Calu3 (cell line): Measurements from ENCODE around the gene TFAP2A. TPM values are rescaled to one million over a fixed set of nuclear protein-coding genes. Genes with fewer than 3 reads are reported as not detected.
A peak's percentile ranks its signal among the peaks of the same experiment; 100 is the strongest.

Experiments used
- BruUV-seq: library from RNA; stranded (reverse); fragments of 400-500 nt; replicated peaks from 2 replicates; lab custom pipeline; 2021; lab: Mats Ljungman, UMichigan
- CTCF ChIA-PET: fragments of 300-600 bp; sonication (Branson Sonifier 250); formaldehyde crosslinking; loops from one replicate; lab custom pipeline; 2022; ENCODE audit warnings: antibody characterized with exemption; lab: Charles Lee
- DNase-seq: peaks from one replicate; pipeline ENCODE4 v3.0.0; 2022
- H3K27ac Mint-ChIP-seq: one replicate; pipeline ENCODE4 v1.8.0; 2022; ENCODE audit warnings: mixed read lengths; ENCODE audit not compliant: unreplicated experiment
- H3K27me3 Mint-ChIP-seq: one replicate; pipeline ENCODE4 v1.8.0; 2022; ENCODE audit warnings: mixed read lengths; ENCODE audit not compliant: unreplicated experiment
- H3K36me3 Mint-ChIP-seq: one replicate; pipeline ENCODE4 v1.8.0; 2022; ENCODE audit warnings: mild to moderate bottlenecking, moderate library complexity, mixed read lengths; ENCODE audit not compliant: insufficient read depth, unreplicated experiment
- H3K4me1 Mint-ChIP-seq: one replicate; pipeline ENCODE4 v1.8.0; 2022; ENCODE audit warnings: mild to moderate bottlenecking, low read depth, mixed read lengths; ENCODE audit not compliant: unreplicated experiment
- H3K4me3 Mint-ChIP-seq: one replicate; pipeline ENCODE4 v1.8.0; 2022; ENCODE audit warnings: mild to moderate bottlenecking, low read depth, moderate library complexity, mixed read lengths; ENCODE audit not compliant: unreplicated experiment
- H3K9me3 Mint-ChIP-seq: one replicate; pipeline ENCODE4 v1.8.0; 2022; ENCODE audit warnings: low read depth, mixed read lengths; ENCODE audit not compliant: unreplicated experiment
- intact Hi-C: fragments of 100-400 bp; cut with micrococcal nuclease; formaldehyde crosslinking; loops from one replicate; pipeline ENCODE4 v1.10.0; 2022; ENCODE audit not compliant: unreplicated experiment
- total RNA-seq: library from RNA; stranded (reverse); gene quantifications from 2 replicates; pipeline ENCODE4 v1.2.3, GENCODE V29; 2022
- TF ChIP-seq, protein P1 (sequence below): fragments of 200-600 bp; IDR thresholded peaks from one replicate; pipeline ENCODE4 v1.8.0; 2022; ENCODE audit warnings: antibody characterized with exemption; ENCODE audit not compliant: unreplicated experiment

The TFAP2A gene
- total RNA-seq, 1 experiment from 2014 or later, result 74.7 TPM

DNA sequence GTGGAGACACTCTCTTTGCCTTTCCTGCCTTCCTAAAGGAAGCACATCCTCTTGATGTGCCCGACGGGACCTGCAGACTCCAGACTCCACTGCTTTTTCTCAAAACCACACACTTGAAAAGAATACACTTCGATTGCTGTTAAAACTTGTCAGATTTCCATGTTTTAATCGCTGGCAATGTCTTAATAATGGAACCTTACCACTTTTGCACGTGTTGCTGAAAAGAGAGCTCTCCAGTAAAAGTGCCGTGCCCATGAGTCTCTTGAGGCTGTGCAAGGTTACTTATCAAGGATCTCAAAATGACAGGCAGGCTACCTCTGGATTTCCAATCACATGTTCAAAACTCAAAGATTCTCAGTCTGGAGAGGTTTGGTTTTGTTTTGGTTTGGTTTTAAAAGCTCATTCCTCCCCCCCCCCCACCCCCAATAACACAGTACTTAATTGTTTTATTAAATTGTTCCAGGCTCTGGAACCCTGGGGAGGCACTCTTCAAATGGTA lies 12.0 kb upstream of the TFAP2A start:
- Mint-ChIP-seq H3K36me3 (peaks cover 28% of the 10 kb centered on the region), H3K4me1 (peaks cover 10% of the 10 kb centered on the region), H3K27me3 (no peaks in the 10 kb centered on the region), H3K9me3 (no peaks in the 10 kb centered on the region), H3K4me3 (peak overlapping the region; percentile 68), H3K27ac (peak overlapping the region; percentile 85)
- intact Hi-C loops, result loop anchor here (5.0 kb wide), 2 partner anchors 890 to 1020 kb away; no protein-coding TSS in a partner anchor
- CTCF ChIA-PET, result interaction anchor here (0.6 to 5.0 kb wide), 5 partner anchors 10 to 1627 kb away, joined by 3 to 32 read pairs (median 3); partner anchors contain the start of gene TFAP2A
- TSS peak; percentile 71 for BruUV-seq
- DNase-seq, result no peak
- TF ChIP-seq, protein P1, sequence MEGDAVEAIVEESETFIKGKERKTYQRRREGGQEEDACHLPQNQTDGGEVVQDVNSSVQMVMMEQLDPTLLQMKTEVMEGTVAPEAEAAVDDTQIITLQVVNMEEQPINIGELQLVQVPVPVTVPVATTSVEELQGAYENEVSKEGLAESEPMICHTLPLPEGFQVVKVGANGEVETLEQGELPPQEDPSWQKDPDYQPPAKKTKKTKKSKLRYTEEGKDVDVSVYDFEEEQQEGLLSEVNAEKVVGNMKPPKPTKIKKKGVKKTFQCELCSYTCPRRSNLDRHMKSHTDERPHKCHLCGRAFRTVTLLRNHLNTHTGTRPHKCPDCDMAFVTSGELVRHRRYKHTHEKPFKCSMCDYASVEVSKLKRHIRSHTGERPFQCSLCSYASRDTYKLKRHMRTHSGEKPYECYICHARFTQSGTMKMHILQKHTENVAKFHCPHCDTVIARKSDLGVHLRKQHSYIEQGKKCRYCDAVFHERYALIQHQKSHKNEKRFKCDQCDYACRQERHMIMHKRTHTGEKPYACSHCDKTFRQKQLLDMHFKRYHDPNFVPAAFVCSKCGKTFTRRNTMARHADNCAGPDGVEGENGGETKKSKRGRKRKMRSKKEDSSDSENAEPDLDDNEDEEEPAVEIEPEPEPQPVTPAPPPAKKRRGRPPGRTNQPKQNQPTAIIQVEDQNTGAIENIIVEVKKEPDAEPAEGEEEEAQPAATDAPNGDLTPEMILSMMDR, result no peak

DNA sequence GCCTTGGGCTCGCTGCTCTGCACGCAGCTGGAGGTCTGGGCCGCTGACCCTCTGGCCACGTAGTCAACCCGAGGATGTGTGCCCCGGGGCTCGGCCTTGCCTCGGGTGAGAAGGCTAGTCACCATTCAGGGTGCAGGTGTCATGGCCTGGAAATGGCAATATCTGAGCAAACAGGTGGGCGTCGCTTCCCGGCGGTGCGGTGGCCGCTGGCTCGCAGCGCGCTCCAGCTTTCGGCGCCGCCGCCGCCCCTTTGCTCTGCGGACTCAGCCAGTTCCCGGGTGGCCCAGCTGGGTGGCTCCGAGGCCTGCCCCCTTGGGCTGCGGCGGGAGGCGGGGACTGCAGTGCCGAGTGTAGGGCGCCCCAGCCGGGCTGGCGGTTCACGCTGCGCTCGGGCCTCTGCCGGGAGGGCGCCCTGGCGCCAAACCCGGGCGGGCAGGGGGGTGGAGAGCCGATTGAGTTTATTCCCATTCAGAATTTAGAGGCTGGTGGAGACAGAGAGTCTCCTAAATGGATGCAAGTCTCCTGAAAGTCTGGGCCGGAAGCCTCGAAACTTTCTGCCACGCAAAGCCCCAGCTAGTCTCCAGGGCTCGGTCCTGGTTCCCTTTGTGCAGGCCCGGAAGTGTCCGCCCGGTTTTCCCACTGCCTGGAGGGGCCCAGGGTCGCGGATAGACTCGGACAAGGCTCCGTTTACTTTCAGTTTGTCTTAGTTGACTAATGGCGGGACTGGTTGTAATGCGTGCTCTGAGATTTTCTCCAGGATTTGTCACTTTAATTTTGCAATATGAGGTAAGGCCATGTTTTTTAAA lies 11.3 kb upstream of the TFAP2A start:
- BruUV-seq, result no TSS peak
- no peaks in the 10 kb centered on the region for H3K9me3 Mint-ChIP-seq
- H3K27ac Mint-ChIP-seq, result peak overlapping the region; percentile 85
- DNase-seq, result peak; percentile 84
- H3K36me3 Mint-ChIP-seq, result peaks cover 30% of the 10 kb centered on the region
- peak overlapping the region; percentile 68 for H3K4me3 Mint-ChIP-seq
- H3K4me1 Mint-ChIP-seq, result peaks cover 10% of the 10 kb centered on the region
- H3K27me3 Mint-ChIP-seq, result no peaks in the 10 kb centered on the region
- CTCF ChIA-PET, result interaction anchor here (0.6 to 5.0 kb wide), 6 partner anchors 9 to 1627 kb away, joined by 3 to 32 read pairs (median 4); partner anchors contain the start of gene TFAP2A
- TF ChIP-seq, protein P1, result no peak
- intact Hi-C loops, result loop anchor here (5.0 kb wide), 2 partner anchors 889 to 1019 kb away; no protein-coding TSS in a partner anchor

DNA sequence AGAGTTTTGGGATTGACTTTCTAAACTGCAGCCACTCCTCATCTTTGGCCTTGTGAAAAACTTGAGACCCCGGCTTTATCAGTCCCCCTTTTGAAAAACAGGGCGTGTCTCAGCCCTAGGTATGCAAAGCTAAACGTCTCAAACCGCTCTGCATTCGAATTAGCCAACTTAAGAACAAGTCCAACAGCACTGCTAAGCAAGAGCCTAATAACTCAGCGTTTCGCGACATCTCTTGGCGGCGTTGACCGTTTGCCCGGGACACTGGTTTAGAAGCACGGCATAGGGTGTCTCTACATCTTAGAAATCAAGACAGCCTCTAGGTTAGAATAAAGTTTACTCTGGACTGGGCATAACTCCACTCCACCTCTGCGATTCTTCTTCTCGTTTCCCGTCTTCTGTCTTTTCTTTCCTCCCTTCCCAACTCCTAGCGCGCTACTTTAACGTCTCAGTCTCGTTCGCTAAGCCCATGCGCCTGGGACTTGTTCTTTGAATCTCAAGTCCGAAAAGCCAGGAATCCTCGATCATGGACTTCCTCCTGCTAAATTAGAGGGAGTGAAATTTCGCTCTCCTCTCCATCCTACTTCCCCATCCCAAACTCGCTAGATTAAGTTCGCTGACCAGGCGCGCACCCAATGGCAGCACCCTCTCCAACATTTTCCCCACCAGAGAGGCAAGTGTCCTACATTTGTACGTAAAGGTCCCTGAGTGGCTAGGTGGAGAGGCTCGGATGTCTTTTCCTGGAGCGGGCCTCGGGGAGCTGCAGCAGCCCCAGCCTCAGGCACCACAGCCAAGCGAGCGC lies 10.5 kb upstream of the TFAP2A start:
- H3K36me3 Mint-ChIP-seq, result peaks cover 38% of the 10 kb centered on the region
- no peak for DNase-seq
- H3K4me1 Mint-ChIP-seq, result peaks cover 12% of the 10 kb centered on the region
- H3K27ac Mint-ChIP-seq, result no peak overlapping the region
- TF ChIP-seq, protein P1, result no peak
- intact Hi-C loops, result loop anchor here (5.0 kb wide), 2 partner anchors 888 to 1018 kb away; no protein-coding TSS in a partner anchor
- H3K9me3 Mint-ChIP-seq, result no peaks in the 10 kb centered on the region
- H3K4me3 Mint-ChIP-seq, result peak overlapping the region; percentile 68
- CTCF ChIA-PET, result interaction anchor here (5.0 kb wide), 1 partner anchor 11 kb away, joined by 32 read pairs; the partner anchor contains the start of gene TFAP2A
- no peaks in the 10 kb centered on the region for H3K27me3 Mint-ChIP-seq
- TSS peak; percentile 23 for BruUV-seq

DNA sequence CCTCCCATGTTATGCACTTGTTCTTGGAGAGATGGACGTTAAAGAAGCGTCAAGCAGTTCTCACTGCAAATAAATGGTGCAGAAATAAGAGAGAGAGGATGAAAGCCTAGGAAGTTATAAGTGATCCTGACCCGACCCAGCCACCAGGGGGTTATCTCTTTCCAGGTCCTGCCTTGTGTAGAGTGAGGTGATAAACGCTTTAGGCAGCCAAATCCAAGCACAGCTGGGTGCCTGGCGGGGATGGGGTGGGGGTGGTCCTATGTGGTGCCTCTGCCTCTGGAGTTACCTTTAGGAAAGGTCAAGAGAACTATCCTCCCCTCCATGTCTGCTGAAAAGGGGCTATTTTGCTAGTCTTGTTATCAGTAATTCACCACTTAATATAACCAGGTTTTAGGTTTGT lies 9.2 kb upstream of the TFAP2A start:
- peak; percentile 34 for DNase-seq
- Mint-ChIP-seq H3K27me3 (no peaks in the 10 kb centered on the region), H3K27ac (no peak overlapping the region), H3K9me3 (no peaks in the 10 kb centered on the region), H3K36me3 (peaks cover 45% of the 10 kb centered on the region), H3K4me3 (no peak overlapping the region), H3K4me1 (peaks cover 18% of the 10 kb centered on the region)
- intact Hi-C loops, result no loop called here
- TF ChIP-seq, protein P1, result no peak
- CTCF ChIA-PET, result interaction anchor here (0.7 kb wide), 2 partner anchors 356 to 1050 kb away, joined by 3 read pairs; no protein-coding TSS in a partner anchor
- no TSS peak for BruUV-seq
